A673 (cell line): Measurements from ENCODE around the gene YTHDC1.

ENCODE experiments used
- EZH2 ChIP-seq: fragments of 200-600 bp; sonication (generic); IDR thresholded peaks from 2 replicates; pipeline ENCODE4 v1.6.1; 2017; ENCODE audit warnings: borderline replicate concordance, low read depth, mild to moderate bottlenecking, mixed read lengths, antibody characterized with exemption, low read length; ENCODE audit not compliant: poor library complexity, severe bottlenecking
- TF ChIP-seq, protein P1 (sequence below): fragments of 300-800, 200-600 bp; sonication (generic); conservative IDR thresholded peaks from 2 replicates; pipeline ENCODE4 v1.5.1; 2017; ENCODE audit warnings: low read depth, mild to moderate bottlenecking, antibody characterized with exemption, low read length, moderate library complexity, mixed read lengths

DNA sequence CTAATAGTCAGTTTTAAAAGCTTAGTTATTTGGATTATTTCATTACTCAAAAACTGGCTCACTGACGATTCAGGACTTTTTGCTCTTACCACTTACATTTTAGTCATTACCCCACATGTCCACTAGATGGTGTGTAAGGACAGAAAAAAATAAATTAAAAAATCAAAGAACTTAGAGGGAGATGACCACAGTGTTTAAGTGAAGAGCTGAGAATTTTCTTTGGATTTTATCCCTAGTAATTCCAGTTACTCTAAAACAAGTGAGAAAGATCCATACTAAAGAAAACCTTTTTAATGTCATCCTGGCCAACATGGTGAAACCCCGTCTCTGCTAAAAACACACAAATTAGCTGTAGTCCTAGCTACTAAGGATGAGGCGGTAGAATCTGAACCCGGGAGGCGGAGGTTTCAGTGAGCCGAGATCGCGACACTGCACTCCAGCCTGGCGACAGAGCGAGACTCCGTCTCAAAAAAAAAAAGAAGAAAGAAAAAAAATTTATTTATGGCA is 78.0 kb downstream of the YTHDC1 start:
- TF ChIP-seq, protein P1, sequence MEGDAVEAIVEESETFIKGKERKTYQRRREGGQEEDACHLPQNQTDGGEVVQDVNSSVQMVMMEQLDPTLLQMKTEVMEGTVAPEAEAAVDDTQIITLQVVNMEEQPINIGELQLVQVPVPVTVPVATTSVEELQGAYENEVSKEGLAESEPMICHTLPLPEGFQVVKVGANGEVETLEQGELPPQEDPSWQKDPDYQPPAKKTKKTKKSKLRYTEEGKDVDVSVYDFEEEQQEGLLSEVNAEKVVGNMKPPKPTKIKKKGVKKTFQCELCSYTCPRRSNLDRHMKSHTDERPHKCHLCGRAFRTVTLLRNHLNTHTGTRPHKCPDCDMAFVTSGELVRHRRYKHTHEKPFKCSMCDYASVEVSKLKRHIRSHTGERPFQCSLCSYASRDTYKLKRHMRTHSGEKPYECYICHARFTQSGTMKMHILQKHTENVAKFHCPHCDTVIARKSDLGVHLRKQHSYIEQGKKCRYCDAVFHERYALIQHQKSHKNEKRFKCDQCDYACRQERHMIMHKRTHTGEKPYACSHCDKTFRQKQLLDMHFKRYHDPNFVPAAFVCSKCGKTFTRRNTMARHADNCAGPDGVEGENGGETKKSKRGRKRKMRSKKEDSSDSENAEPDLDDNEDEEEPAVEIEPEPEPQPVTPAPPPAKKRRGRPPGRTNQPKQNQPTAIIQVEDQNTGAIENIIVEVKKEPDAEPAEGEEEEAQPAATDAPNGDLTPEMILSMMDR = peak; percentile 49
- no peak for TF ChIP-seq EZH2
